Brain pericyte (primary cell): ENCODE results near the gene SLBP.

Experiments used
- DNase-seq: peaks from one replicate; pipeline ENCODE4 v3.0.0-alpha.2; 2012; ENCODE audit warnings: low read depth, low spot score

The SLBP gene

DNA sequence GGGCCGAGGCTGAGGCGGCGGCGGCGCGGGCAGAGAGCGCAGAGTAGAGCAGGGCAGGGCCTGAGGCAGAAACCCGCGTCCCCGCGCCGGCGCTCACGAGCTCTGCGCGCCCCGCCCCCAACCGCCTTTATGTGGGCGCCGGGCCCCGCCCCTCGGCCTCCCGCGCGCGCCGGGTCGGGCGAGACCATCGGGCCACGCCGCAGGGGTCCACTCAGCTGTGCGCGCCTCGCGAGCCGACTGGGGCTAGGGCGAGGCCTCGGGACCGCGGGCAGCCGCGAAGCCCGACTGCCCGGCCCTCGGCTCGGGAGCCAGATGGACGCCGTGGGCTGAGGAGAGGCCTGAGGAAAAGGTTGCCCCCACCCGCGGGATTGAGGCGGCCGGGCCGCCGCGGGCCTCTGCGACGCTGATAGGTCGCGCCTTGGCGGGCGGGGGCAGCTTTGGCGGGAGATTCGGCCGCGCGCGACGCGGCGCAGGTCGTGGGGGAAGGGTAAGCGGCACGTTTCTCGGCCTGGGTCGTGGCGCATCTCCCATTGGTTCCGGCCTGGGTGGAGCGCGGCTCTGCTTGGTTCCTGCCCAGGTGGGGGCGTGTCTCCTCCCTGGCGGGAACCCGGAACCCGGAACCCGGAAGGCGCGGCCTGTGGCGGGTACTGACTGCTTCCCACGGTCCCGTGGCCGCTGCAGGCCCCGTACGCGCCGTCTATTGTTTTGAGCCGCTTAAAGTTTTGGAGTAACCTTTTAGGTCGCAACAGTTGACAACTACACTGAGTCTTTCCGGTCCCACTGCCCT is at the start of gene SLBP:
TSS of gene SLBP (minus strand) at position 104 of the 787 bp plus-strand sequence. CDS start 131 bp downstream, outside the sequence.
- DNase-seq = peak; percentile 51

DNA sequence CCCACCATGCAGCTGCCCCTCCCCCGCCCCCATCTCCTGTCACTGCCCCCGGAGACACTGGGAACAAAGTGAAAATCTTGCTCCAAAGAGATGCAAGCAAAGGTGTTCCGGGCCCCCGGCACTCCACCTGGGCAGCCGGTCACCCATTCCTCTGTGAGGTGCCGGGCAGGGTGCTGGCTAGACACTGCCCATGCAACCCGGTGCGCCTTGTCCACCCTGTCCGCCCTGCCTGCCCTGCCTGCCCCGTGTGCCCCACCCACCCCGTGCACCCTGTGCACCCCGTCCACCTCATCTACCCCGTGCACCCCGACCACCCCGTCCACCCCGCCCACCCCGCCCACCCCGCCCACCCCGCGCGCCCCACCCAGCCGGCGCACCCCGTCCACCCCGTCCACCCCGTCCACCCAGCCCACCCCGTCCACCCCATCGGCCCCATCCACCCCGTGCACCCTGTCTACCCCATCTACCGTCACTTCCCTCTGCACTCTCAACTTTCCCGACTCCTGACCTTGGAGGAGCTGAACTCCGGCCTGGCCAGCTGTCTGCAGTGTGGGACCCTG is 49.1 kb upstream of the SLBP start:
- no peak for DNase-seq

DNA sequence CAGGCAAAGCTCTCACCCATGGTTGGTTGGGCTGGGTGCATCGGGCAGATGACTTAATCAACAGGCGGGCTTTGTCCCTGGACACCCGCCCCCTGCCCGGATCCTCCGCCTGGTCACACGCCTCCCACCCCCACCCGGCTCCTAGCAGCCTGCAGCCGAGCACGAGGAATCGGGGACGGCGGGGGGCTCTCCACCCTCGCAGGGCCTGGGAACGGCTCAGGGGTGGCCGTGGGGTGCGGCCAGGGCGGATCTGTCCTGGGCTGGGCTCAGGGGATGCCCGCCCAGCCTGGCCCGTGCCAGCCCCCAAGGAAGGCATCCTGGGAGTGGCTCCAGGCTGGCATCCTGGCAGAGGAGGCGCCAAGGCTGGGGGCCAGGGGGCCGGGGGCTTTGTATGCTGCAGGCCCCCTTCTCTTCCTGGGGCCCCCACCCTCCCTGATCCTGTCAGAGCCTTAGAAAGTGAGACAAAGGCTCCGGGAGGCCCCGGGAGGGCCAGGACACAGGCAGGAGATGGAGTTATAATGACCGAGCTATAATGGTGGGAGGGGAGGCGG is 48.5 kb upstream of the SLBP start:
- no peak for DNase-seq

DNA sequence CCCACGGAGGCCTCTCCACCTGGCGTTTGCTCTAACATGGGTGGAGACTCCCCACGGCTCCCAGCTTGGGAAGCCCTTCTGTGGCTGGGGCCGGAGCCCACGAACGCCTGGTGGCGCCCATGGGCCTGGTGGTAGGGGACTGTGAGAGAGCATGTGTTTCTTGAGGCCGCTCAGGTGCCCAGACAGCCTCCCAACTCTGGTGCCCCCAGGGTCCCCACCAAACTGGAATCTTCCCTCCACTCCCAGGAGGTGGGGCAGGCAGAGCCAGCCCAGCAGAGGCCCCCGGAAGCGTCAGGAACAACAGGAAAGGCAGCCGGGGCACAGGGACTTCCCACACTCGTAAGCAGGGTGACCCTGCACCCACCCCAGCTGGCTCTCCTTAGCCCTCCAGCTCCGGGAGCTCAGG is 47.7 kb upstream of the SLBP start:
- no peak for DNase-seq

DNA sequence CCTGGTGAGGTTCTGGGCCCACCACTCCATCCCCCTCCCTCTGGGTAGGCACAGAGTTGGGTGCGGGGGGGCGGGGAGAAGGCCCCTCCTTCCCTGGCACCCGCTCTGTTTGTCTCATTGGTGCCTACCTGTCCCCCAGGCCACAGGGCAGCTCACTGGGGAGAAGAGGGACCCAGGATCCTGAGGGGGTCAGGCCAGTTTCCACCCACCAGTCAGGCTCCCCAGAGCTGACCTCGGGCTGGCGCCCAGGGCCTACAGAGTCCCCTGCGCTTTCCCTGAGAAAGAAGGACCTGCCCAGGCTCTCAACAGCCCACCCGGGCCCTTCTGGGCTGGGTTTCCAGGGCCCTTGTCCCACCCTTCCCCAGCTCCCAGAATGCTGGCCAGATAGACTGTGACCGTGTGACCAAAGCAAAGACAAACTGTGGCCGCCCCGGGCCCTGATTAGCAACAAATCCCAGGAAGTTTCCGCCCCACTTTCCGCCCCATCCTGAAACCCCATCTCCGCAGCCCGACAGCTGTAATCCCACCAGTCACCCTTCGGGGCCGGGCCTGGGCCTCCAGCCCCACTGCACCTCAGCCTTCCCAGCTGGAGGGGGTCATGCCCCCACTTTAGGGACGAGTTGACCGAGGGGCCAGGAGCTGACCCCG is 47.2 kb upstream of the SLBP start:
- no peak for DNase-seq

DNA sequence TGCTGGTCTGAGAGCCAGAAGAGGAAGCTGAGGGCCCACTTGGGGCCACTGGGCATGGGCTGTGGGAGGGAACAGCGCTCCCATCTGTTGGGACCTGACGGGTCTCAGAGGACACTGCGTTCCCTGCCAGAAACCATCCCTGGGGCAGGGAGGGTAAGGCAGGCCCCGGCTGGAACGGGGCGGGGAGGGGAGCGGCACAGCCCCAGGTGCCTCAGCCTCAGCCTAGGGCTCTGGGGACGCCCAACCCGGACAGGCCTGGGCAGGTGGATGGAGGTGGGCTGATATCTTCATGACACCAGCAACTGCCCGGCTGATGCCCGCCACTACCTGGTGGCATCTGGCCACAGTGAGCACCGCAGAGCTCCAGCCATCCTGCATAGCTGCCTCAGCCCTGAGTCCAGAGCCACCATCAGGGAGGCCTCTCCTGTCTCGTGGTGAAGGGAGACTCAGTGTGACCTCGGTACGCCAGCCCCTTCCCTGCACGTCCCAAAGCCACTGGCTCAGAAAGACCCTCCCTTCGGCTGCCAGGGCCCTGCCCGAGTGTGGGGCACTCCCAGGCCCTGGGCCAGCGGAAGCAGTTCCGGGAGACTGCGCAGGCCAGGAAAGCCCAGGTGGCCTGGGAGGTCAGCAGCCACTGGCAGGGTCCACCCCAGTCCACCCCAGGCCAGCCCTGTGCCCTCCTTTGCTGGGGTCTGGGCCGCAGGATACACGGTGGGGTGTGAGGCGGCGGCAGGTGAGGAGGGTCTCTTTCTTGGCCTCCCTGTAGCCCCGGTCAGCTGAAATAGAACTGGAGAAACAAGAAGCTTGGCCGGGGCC is 46.4 kb upstream of the SLBP start:
- no peak for DNase-seq

DNA sequence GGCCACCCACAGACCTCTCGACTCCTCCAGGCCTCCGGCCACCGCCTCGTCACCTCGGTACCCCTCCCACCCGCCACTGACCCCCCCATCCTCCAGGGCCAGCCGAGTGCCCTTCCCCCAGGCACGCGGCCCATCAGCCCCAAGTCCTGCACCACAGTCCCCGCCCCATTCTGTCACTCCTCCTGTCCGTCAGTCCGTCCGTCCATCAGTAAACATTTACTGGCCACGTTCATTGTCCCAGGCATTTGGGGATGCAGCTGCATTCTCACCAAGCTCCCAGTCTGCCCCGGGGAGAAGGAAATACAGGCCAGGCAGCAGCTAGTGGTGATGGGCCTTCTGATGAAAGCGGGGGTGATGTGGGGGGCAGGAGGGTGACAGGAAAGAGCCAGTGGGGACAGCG is 45.7 kb upstream of the SLBP start:
- DNase-seq = no peak

DNA sequence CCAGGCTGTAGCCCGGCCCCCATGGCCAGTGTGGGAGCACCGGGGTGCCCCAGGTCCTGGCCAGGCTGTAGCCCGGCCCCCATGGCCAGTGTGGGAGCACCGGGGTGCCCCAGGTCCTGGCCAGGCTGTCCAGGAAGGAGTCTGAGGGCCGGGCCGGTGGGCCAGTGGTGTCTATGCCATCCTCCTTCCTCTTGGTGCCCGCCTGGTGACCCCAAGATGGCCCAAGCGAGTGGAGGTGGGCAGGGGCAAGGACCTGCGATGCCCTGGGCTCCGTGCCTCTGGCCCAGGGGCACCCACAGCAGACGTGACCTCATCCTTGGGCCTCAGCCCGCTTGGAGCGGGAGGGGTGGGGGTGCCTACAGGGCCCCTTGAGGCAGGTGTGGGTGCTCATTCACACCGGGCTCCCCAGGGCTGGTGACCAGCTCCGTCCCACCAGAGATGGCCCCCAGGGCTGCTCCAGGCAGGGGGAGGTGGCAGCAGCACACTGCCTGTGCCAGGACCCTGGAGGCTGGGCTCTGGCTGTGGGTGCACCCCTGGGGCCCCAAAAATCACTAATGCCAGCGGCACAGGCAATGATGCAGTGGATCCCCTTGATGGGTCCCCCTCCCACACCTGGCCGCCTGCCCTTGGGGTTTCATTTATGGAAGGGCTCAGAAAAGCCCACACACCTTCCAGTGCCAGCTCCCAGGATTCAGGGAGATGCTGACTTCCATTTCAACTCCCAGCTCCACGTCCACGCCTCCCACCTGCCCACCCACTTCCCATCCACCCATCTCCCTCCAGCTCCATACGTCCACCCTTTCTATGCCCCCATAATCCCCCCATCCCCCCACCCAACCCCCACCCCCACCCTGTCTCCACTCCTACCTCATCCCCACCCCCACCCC is 45.0 kb upstream of the SLBP start:
- no peak for DNase-seq

DNA sequence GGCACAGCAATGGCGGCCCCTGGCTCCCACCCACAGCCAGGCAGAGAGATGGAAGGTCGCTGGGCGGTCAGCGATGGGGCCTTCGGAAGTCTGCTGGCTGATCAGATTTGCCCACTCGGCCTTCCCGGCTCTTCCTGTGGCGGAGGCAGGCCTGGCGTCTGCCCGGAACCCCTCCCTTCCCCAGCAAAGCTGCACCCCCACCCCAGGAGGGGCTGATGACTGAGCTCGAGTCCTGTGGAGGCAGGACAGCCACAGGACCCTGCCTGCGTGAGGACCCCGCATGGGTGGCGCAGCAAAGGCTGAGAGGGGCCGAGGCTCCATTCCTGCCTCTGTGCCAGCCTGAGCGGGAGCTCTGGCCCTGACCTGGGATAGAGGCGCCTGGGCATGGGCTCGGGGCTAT is 44.0 kb upstream of the SLBP start:
- DNase-seq = no peak

DNA sequence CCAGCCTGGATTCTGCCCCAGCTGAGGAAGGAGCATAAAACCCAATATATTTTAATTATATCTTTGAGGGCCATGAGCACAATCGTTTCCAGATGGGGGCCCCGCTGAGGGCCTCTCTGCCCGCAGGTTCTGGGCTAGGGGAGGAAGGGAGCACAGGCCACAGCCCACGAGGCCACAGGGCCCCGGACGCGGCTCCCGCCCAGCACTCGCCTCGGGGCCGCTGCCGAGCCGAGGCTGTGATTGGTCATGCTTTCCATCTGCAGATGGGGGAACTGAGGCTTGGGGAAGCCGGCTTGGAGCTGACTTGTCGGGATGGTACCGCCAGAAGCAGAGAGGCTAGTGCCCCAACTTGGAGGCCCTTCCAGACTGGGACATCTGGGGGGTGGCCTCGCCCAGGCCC is 43.2 kb upstream of the SLBP start:
- DNase-seq = no peak

DNA sequence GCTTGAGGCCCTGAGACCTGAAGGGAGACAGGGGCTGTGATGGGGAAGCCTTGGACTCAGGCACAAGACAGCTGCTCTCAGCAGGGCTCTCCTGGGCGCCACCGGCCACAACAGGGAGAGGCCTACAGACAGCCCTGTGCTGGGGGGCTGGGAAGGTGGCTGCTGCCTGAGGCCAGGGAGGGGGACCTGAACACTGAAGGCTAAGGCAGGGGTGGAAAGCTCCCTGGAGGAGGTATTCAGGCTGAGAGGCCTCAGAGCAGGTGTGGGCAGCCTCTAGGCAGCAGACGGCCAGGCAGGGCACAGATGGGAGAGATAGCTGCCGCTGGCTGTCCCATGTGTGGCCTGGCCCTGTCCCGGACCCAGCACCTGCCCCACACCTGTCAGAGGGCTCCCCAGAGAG is 42.2 kb upstream of the SLBP start:
- DNase-seq = no peak

DNA sequence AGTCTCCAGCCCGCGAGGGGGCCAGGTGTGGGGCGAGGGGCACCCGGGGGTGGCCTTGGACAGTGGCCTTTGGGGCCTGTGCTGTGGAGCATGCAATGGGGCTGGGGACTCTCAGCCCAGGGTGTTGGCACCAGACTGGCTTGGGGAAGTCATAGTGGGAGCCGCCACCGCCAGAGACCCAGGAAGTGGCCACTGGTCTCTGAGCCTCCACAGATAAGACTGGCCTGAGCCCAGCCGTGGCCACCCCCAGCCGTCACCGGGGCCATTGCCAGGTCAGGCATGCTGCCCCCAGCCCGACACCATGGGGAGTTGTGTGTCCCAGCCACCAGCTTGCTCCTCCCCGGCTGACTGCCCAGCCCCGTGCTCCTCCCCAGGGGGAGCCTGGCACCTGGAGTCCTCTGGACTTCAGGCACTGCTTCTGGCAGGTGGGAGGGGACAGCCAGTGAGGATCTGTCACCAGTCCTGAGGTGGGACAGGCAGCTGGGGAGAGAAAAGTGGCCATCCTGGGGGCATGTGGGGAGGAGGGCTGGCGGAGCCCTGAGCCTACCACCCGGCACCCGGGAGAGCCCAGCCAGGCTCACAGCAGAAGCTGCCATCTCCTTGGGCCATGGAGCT is 41.7 kb upstream of the SLBP start:
- no peak for DNase-seq

DNA sequence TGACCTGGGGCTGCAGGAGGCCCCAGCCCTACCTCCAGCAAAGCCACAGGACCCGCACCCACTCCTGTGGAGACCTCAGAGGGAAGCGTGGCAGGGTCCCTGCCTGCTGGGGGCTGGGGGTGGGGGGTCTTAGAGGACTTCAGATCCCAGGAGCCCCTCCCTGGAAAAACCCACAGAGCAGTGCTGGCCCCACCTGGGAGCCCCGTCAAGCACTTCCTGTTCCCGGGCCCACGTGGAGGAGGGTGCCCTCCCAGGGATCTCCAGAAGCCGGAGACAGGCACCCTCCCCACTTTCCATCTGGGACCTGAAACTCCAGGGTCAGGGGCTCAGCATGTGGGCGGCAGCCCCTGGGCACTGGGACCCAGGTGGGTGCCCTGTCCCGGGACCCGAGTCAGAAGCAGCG is 41.2 kb upstream of the SLBP start:
- DNase-seq = no peak

DNA sequence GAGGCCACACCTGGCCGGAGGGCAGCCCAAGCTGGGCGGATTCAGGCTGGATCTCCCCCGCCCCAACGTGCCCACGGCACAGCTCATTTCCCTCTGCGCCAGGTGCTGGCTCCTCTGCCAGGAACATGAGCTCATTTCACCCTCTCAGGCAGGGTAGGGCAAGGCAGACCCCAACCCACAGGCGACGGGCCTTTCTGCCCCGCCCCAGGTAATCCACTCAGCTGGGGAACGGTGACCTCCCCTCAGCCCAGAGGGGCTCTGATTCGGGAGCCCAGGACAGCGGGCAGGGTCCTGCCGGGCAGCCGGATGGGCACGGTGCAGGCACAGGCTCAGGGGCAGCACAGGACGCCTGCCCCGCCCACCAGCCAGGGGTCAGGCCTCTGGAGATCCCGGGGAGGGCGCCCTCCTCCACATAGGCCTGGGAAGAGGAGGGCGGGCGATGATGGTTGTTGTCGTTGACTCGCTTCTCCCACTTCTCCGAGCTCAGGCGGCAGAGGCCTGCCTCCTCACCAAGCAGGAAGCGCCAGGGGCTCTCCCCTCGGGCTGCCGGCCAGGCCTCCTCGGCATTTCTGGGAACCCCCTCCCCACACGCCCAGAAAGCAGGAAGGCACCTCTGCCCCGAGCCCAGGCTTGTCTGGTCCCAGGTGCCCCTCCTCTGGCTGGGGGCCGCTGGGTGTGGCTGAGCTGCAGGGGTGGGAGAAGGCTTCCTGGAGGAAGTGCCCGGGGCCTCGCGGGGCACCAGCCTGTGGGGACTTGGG is 40.3 kb upstream of the SLBP start:
- DNase-seq = no peak

DNA sequence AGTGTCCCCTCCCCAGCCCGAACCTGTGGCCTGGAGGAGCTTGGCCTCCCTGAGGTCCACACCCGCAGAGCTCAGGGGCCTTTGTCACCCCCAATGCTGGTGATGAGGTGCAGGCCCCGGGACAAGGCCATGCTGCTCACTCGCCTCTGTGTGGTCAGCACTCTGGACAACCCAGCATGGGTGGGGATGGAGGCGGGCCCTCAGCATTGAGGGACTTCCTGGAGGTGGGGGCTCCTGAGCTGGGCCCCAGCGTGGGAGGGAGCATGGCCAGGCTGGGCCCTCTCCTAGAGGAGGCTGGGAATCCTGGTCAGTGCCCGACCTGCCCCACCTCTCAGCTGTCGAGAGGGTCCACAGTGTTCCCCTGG is 39.8 kb upstream of the SLBP start:
- no peak for DNase-seq

DNA sequence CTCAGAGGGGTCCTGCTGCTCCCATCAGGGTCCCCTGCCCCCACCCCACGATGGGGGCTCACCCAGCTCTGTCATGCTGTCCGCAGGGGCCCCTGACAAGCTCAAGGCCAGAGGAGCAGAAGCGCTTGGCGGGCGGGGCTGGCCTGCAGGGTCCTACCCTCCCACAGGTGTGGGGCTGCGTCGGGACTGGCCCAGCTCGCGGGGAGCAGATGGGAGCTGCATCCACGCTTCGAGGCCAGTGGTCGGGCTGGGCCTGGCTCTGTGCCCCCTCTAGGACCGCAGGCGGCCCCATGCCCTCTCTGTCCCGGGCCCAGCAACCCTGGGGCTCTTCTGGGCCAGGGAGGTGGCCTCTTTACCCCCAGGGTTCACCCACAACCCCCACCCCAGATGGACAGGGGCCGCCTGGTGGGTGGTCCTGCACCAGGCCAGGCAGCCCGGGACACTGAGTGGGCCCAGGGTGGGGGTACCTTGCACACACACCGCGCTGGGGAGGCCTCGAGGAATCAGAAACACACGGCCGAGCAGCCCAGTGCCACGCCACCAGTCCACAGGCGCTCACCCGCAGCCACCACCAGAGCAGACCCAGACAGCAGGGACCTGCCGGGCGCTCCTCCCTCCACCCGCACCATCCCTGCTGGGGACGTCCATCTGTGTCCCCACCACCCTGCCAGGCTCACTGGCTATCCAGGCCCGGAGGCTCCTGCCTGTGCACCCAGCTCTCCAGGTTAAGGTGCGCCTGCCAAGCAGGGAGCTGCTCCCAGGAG is 39.2 kb upstream of the SLBP start:
- DNase-seq = no peak

DNA sequence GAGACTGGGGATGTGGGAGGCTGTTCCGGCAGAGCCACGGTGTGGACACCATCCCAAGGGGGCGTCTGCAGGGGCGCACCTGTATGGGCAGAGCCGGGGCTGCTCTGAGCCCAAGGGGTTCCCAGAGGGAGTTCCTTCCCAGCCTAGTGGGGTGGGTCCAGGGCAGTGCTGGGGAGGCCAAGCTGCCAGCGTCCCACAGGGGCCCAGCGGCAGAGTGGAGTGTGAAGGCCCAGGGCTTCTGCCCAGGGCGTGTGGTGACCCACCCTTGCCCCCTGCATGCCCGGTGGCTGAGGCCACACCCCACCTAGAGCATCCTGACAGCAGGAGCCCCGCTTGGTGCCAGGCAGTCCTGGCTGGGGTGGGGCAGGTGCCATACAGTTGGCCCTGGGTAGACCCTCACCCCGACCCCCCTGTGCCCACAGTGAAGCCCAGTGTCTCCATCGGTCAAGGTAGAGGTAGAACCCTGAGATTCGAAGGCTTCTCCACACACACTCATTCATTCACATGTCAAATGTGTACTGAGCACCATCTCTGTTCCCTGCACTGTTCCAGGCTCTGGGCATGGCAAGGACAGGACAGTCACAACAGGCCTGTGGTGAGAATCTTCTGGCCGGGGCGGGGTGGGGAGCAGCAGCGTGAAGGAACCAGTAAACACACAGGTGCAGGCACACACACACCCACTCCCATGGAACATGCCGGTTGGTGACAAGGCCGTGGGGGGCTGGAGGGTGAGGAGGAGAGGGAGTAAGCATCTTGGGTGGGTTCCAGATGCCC is 38.4 kb upstream of the SLBP start:
- DNase-seq = no peak

DNA sequence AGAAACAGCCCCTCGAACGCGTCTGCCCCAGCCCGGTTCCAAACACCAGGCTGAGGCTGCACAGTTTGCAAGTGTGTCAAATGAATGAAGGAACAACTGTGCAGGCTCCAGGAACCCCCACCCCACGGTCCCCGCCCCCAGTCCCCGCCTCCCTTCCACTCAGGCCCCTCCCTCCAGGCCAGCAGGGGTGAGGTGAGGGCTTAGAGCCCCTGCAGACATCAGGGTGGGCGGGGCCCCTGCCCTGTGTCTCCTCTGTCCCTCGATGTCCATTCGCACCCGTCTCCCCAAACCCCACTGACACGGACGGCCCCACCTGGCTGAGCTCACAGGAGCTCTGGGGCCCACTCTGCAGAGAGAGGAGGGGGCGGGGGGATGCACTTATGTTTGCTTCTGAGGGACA is 37.7 kb upstream of the SLBP start:
- DNase-seq = no peak
